Liver (tissue), 9 donors: Measurements from ENCODE around the gene ETF1. TPM values are rescaled to one million over a fixed set of nuclear protein-coding genes. Genes with fewer than 3 reads are reported as not detected.

Source experiments
- DNase-seq: peaks from one replicate; pipeline ENCODE4 v3.0.0-alpha.2; 2017; ENCODE audit warnings: low spot score
- H3K27ac ChIP-seq, 2 donors: one replicate each; pipeline ENCODE4 v1.7.0; 2013; ENCODE audit warnings: inconsistent platforms in 2 of 2, low read length in 2 of 2, control low read depth in 1 of 2, low read depth in 1 of 2, mild to moderate bottlenecking in 1 of 2
- H3K27me3 ChIP-seq, 4 donors: one replicate each; pipeline versions ENCODE4 v1.6.1 to v1.7.0; 2013; ENCODE audit warnings: low read length in 3 of 4, inconsistent platforms in 1 of 4, mild to moderate bottlenecking in 1 of 4, moderate library complexity in 1 of 4; ENCODE audit not compliant: control insufficient read depth in 4 of 4, insufficient read depth in 4 of 4
- H3K36me3 ChIP-seq, 4 donors: one replicate each; pipeline versions ENCODE4 v1.6.1 to v1.7.0; 2013; ENCODE audit warnings: low read length in 3 of 4, mild to moderate bottlenecking in 3 of 4, low read depth in 1 of 4, moderate library complexity in 1 of 4; ENCODE audit not compliant: control insufficient read depth in 4 of 4, insufficient read depth in 3 of 4
- H3K4me1 ChIP-seq, 4 donors: one replicate each; pipeline versions ENCODE4 v1.6.1 to v1.7.0; 2013; ENCODE audit warnings: low read length in 3 of 4, mild to moderate bottlenecking in 3 of 4, moderate library complexity in 1 of 4; ENCODE audit not compliant: control insufficient read depth in 4 of 4, insufficient read depth in 4 of 4
- H3K4me3 ChIP-seq, 3 donors: one replicate each; pipeline versions ENCODE4 v1.6.1 to v1.7.0; 2013; ENCODE audit warnings: low read length in 3 of 3, control low read depth in 1 of 3, low read depth in 1 of 3, mild to moderate bottlenecking in 1 of 3
- H3K9ac ChIP-seq, 2 donors: one replicate each; pipeline ENCODE4 v1.7.0; 2013; ENCODE audit warnings: low read length in 2 of 2, mild to moderate bottlenecking in 2 of 2, moderate library complexity in 2 of 2, control low read depth in 1 of 2, low read depth in 1 of 2
- H3K9me3 ChIP-seq, 4 donors: one replicate each; pipeline versions ENCODE4 v1.6.1 to v1.7.0; 2013; ENCODE audit warnings: low read length in 3 of 4; ENCODE audit not compliant: control insufficient read depth in 4 of 4
- EGR1 ChIP-seq, 2 donors: IDR thresholded peaks; 2 replicates each; pipeline ENCODE4 v1.6.1; 2016 to 2018; ENCODE audit warnings: antibody characterized with exemption in 2 of 2, low read depth in 2 of 2
- FOXA1 ChIP-seq: IDR thresholded peaks from 2 replicates; pipeline ENCODE4 v1.6.1; 2016; ENCODE audit warnings: antibody characterized with exemption
- FOXA2 ChIP-seq: IDR thresholded peaks from 2 replicates; pipeline ENCODE4 v1.6.1; 2016; ENCODE audit warnings: antibody characterized with exemption
- GABPA ChIP-seq, 2 donors: IDR thresholded peaks in 1 of 2; conservative IDR thresholded peaks in 1 of 2; 2 replicates each; pipeline ENCODE4 v1.6.1; 2016; ENCODE audit warnings: antibody characterized with exemption in 2 of 2, mild to moderate bottlenecking in 1 of 2, moderate library complexity in 1 of 2
- HNF4A ChIP-seq, 2 donors: conservative IDR thresholded peaks; 2 replicates each; pipeline ENCODE4 v1.6.1; 2016; ENCODE audit warnings: antibody characterized with exemption in 2 of 2, mild to moderate bottlenecking in 2 of 2
- HNF4G ChIP-seq: IDR thresholded peaks from 2 replicates; pipeline ENCODE4 v1.6.1; 2016; ENCODE audit warnings: antibody characterized with exemption
- JUND ChIP-seq, 2 donors: IDR thresholded peaks; 2 replicates each; pipeline ENCODE4 v1.6.1; 2016; ENCODE audit warnings: antibody characterized with exemption in 2 of 2
- NR2F2 ChIP-seq: IDR thresholded peaks from 2 replicates; pipeline ENCODE4 v1.6.1; 2016; ENCODE audit warnings: antibody characterized with exemption
- RAD21 ChIP-seq, 2 donors: IDR thresholded peaks; 2 replicates each; pipeline ENCODE4 v1.6.1; 2016; ENCODE audit warnings: antibody characterized with exemption in 2 of 2, mild to moderate bottlenecking in 2 of 2
- RXRA ChIP-seq, 2 donors: IDR thresholded peaks; 2 replicates each; pipeline ENCODE4 v1.6.1; 2017 to 2018; ENCODE audit warnings: antibody characterized with exemption in 2 of 2, mild to moderate bottlenecking in 1 of 2
- SP1 ChIP-seq: IDR thresholded peaks from 2 replicates; pipeline ENCODE4 v1.6.1; 2018; ENCODE audit warnings: antibody characterized with exemption, mild to moderate bottlenecking
- YY1 ChIP-seq: IDR thresholded peaks from 2 replicates; pipeline ENCODE4 v1.6.1; 2016; ENCODE audit warnings: antibody characterized with exemption, mild to moderate bottlenecking
- WGBS: extraction: QIAGEN DNeasy Blood & Tissue Kit; methylation state at CpG from one replicate; pipeline ENCODE4 v1.1.7; 2013; 5-methylcytosine and 5-hydroxymethylcytosine counted together
- polyA plus RNA-seq, 2 donors: library from polyadenylated mRNA; stranded (reverse) in 1 of 2; unstranded in 1 of 2; fragments of 200-250 nt in 1 of 2; fragments of >200 nt in 1 of 2; fragmentation: Nextera tagmentation in 1 of 2; extraction: Ambion mirVana in 1 of 2; gene quantifications; one replicate each; pipeline versions ENCODE4 v1.2.1 to v1.2.3, GENCODE V29; 2013 to 2015
- total RNA-seq, 2 donors: library from RNA; depleted of rRNA; stranded (reverse); fragments of >200 nt; gene quantifications; one replicate each; pipeline ENCODE4 v1.2.3, GENCODE V29; 2014
- TF ChIP-seq, protein P1 (sequence below): IDR thresholded peaks from 2 replicates; pipeline ENCODE4 v1.6.1; 2016; ENCODE audit warnings: antibody characterized with exemption, mild to moderate bottlenecking
- TF ChIP-seq, protein P2 (sequence below): fragments of 150-350 bp; IDR thresholded peaks from 2 replicates; pipeline ENCODE4 v1.5.1; 2017; ENCODE audit warnings: improper control_type of control experiment, low read depth, low read length; ENCODE audit not compliant: missing input control
- TF ChIP-seq, protein P3 (sequence below): IDR thresholded peaks from 2 replicates; pipeline ENCODE4 v1.6.1; 2016; ENCODE audit warnings: antibody characterized with exemption
- TF ChIP-seq, protein P4 (sequence below): IDR thresholded peaks from 2 replicates; pipeline ENCODE4 v1.6.1; 2016; ENCODE audit warnings: antibody characterized with exemption
- donor health status: healthy.
- donor health status: healthy.
- donor health status: healthy.
- donor health status: healthy.
- donor health status: healthy.

Gene ETF1
- total and polyA plus RNA-seq, 4 donors = 21.7 to 39.7 (median 31.1) TPM

DNA sequence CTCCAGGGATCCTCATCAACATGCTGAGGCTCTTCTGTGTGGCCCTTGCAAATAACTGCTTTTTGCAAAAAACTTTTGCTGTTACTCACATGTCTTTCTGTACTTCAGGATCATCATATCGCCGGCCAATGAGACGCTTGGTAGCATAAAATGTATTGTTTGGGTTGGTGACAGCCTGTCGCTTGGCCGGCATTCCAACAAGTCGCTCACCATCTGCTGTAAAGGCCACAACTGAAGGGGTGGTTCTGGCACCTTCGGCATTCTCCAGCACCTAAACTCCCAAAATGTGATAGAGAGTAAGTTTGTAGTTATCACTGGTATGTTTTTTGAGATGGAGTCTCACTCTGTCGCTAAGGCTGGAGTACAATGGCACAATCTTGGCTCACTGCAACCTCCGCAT, 27.8 kb upstream of the ETF1 start:
- no peak overlapping the region for H3K4me3 ChIP-seq
- no peak for TF ChIP-seq FOXA2
- TF ChIP-seq EGR1 (IDR thresholded peaks at IDR 0.05; ENCODE audit: low read depth in 2 of 2) = no peak
- TF ChIP-seq, protein P1, sequence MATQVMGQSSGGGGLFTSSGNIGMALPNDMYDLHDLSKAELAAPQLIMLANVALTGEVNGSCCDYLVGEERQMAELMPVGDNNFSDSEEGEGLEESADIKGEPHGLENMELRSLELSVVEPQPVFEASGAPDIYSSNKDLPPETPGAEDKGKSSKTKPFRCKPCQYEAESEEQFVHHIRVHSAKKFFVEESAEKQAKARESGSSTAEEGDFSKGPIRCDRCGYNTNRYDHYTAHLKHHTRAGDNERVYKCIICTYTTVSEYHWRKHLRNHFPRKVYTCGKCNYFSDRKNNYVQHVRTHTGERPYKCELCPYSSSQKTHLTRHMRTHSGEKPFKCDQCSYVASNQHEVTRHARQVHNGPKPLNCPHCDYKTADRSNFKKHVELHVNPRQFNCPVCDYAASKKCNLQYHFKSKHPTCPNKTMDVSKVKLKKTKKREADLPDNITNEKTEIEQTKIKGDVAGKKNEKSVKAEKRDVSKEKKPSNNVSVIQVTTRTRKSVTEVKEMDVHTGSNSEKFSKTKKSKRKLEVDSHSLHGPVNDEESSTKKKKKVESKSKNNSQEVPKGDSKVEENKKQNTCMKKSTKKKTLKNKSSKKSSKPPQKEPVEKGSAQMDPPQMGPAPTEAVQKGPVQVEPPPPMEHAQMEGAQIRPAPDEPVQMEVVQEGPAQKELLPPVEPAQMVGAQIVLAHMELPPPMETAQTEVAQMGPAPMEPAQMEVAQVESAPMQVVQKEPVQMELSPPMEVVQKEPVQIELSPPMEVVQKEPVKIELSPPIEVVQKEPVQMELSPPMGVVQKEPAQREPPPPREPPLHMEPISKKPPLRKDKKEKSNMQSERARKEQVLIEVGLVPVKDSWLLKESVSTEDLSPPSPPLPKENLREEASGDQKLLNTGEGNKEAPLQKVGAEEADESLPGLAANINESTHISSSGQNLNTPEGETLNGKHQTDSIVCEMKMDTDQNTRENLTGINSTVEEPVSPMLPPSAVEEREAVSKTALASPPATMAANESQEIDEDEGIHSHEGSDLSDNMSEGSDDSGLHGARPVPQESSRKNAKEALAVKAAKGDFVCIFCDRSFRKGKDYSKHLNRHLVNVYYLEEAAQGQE = no peak
- no peak for TF ChIP-seq SP1
- TF ChIP-seq RAD21 (IDR thresholded peaks at IDR 0.05) = no peak
- no peak overlapping the region for H3K9ac ChIP-seq

DNA sequence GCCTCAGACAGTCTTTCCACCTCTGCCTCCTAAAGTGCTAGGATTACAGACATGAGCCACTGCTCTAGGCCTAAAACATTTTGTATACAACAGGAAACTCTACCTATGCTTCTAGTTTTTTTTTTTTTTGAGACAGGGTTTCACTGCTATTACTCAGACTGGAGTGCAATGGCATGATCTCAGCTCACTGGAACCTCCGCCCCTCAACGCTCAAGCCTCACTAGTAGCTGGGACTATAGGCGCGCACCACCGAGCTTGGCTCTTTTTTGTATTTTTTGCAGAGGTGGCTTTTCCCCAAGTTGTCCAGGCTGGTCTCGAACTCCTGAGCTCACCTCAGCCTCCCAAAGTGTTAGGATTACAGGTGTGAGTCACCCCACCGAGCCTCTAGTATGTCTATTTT, 26.7 kb upstream of the ETF1 start:
- 94% methylated on average over 7 of the region's 7 CpGs for WGBS
- H3K27me3 ChIP-seq = no peaks in the 10 kb centered on the region
- no peaks in the 10 kb centered on the region for H3K9me3 ChIP-seq
- DNase-seq = no peak
- TF ChIP-seq FOXA1 (no peak), JUND (IDR thresholded peaks at IDR 0.05) (no peak), NR2F2 (no peak), GABPA (IDR thresholded peaks at IDR 0.05 in 1 of 2, conservative IDR thresholded peaks at IDR 0.05 in 1 of 2) (no peak), RAD21 (IDR thresholded peaks at IDR 0.05) (no peak), FOXA2 (no peak), HNF4A (conservative IDR thresholded peaks at IDR 0.05) (no peak), SP1 (no peak), RXRA (IDR thresholded peaks at IDR 0.05) (no peak), EGR1 (IDR thresholded peaks at IDR 0.05; ENCODE audit: low read depth in 2 of 2) (no peak), YY1 (no peak), HNF4G (no peak)
- TF ChIP-seq, protein P1 = no peak
- TF ChIP-seq, protein P2, sequence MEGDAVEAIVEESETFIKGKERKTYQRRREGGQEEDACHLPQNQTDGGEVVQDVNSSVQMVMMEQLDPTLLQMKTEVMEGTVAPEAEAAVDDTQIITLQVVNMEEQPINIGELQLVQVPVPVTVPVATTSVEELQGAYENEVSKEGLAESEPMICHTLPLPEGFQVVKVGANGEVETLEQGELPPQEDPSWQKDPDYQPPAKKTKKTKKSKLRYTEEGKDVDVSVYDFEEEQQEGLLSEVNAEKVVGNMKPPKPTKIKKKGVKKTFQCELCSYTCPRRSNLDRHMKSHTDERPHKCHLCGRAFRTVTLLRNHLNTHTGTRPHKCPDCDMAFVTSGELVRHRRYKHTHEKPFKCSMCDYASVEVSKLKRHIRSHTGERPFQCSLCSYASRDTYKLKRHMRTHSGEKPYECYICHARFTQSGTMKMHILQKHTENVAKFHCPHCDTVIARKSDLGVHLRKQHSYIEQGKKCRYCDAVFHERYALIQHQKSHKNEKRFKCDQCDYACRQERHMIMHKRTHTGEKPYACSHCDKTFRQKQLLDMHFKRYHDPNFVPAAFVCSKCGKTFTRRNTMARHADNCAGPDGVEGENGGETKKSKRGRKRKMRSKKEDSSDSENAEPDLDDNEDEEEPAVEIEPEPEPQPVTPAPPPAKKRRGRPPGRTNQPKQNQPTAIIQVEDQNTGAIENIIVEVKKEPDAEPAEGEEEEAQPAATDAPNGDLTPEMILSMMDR = no peak
- TF ChIP-seq, protein P3, sequence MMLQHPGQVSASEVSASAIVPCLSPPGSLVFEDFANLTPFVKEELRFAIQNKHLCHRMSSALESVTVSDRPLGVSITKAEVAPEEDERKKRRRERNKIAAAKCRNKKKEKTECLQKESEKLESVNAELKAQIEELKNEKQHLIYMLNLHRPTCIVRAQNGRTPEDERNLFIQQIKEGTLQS = no peak
- TF ChIP-seq, protein P4, sequence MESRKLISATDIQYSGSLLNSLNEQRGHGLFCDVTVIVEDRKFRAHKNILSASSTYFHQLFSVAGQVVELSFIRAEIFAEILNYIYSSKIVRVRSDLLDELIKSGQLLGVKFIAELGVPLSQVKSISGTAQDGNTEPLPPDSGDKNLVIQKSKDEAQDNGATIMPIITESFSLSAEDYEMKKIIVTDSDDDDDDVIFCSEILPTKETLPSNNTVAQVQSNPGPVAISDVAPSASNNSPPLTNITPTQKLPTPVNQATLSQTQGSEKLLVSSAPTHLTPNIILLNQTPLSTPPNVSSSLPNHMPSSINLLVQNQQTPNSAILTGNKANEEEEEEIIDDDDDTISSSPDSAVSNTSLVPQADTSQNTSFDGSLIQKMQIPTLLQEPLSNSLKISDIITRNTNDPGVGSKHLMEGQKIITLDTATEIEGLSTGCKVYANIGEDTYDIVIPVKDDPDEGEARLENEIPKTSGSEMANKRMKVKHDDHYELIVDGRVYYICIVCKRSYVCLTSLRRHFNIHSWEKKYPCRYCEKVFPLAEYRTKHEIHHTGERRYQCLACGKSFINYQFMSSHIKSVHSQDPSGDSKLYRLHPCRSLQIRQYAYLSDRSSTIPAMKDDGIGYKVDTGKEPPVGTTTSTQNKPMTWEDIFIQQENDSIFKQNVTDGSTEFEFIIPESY = no peak
- H3K4me3 ChIP-seq = no peak overlapping the region
- H3K36me3 ChIP-seq = peaks cover 18 to 66% (median 52%) of the 10 kb centered on the region in 4 donors
- H3K27ac ChIP-seq = no peak overlapping the region
- H3K9ac ChIP-seq = no peak overlapping the region
- peaks cover 16 to 63% (median 42%) of the 10 kb centered on the region in 4 donors for H3K4me1 ChIP-seq

More for the DNA sequence above, 27.8 kb upstream of the ETF1 start:
- Histone ChIP-seq H3K27ac (no peak overlapping the region), H3K36me3 (peaks cover 13 to 55% (median 43%) of the 10 kb centered on the region in 4 donors), H3K9me3 (no peaks in the 10 kb centered on the region), H3K4me1 (peaks cover 16 to 64% (median 42%) of the 10 kb centered on the region in 4 donors), H3K27me3 (no peaks in the 10 kb centered on the region)
- WGBS = 99% methylated on average over 9 of the region's 9 CpGs
- no peak for DNase-seq
